Natural killer cell (primary cell): ENCODE results near the gene TBXA2R. TPM values are rescaled to one million over a fixed set of nuclear protein-coding genes. Genes with fewer than 3 reads are reported as not detected.

Experiments used
- ATAC-seq, 3 donors: fragments of 150-1000 bp in 2 of 3; fragments of 200-7000 bp in 1 of 3; cut with Tn5 transposase; 1 replicate in 1 of 3; 2 replicates in 2 of 3; pipeline ENCODE4 v1.10.0; 2021; ENCODE audit warnings: mild to moderate bottlenecking in 2 of 3, moderate library complexity in 2 of 3
- DNase-seq, 2 donors: peaks; one replicate each; pipeline versions ENCODE4 v3.0.0 to v3.0.0-alpha.2; 2013 to 2021; ENCODE audit warnings: mixed read lengths in 1 of 2
- H3K27ac ChIP-seq: one replicate; pipeline ENCODE4 v1.5.1; 2013; ENCODE audit warnings: mild to moderate bottlenecking, low read length
- H3K27me3 ChIP-seq: one replicate; pipeline ENCODE4 v1.6.1; 2013; ENCODE audit warnings: low read length; ENCODE audit not compliant: control insufficient read depth, insufficient read depth
- H3K36me3 ChIP-seq: one replicate; pipeline ENCODE4 v1.6.1; 2013; ENCODE audit warnings: low read length; ENCODE audit not compliant: control insufficient read depth, insufficient read depth
- H3K4me1 ChIP-seq: one replicate; pipeline ENCODE4 v1.6.1; 2013; ENCODE audit warnings: low read length; ENCODE audit not compliant: control insufficient read depth, insufficient read depth
- H3K4me3 ChIP-seq: one replicate; pipeline ENCODE4 v1.5.1; 2013; ENCODE audit warnings: low read length
- H3K9me3 ChIP-seq: one replicate; pipeline ENCODE4 v1.6.1; 2013; ENCODE audit warnings: low read length; ENCODE audit not compliant: control insufficient read depth, insufficient read depth
- H3K27ac Mint-ChIP-seq, 2 donors: one replicate each; pipeline ENCODE4 v1.8.0; 2022; ENCODE audit warnings: mild to moderate bottlenecking in 2 of 2, mixed read lengths in 2 of 2, moderate library complexity in 1 of 2
- H3K27me3 Mint-ChIP-seq, 2 donors: one replicate each; pipeline ENCODE4 v1.8.0; 2022; ENCODE audit warnings: low read depth in 2 of 2, mixed read lengths in 2 of 2
- H3K36me3 Mint-ChIP-seq: one replicate; pipeline ENCODE4 v1.8.0; 2022; ENCODE audit warnings: mixed read lengths
- H3K4me1 Mint-ChIP-seq, 2 donors: one replicate each; pipeline ENCODE4 v1.8.0; 2022; ENCODE audit warnings: mixed read lengths in 2 of 2
- H3K4me3 Mint-ChIP-seq: one replicate; pipeline ENCODE4 v1.8.0; 2022; ENCODE audit warnings: mild to moderate bottlenecking, moderate library complexity, mixed read lengths
- H3K9me3 Mint-ChIP-seq, 2 donors: one replicate each; pipeline ENCODE4 v1.8.0; 2022; ENCODE audit warnings: mixed read lengths in 2 of 2
- WGBS: methylation state at CpG from one replicate; pipeline ENCODE4 v1.1.7; 2013; ENCODE audit warnings: missing lambda C conversion rate; ENCODE audit not compliant: insufficient coverage; 5-methylcytosine and 5-hydroxymethylcytosine counted together
- intact Hi-C: fragments of 100-400 bp; cut with micrococcal nuclease; formaldehyde crosslinking; loops from one replicate; pipeline ENCODE4 v1.14.2; 2022
- total RNA-seq, 4 donors: library from RNA; stranded (reverse); fragments of 120-200 nt in 1 of 4; gene quantifications; one replicate each; pipeline versions ENCODE4 v1.2.3 to v1.2.4, GENCODE V29; 2013 to 2022
- TF ChIP-seq, protein P1 (sequence below): fragments of 200-600 bp; IDR thresholded peaks from one replicate; pipeline ENCODE4 v1.8.0; 2022; ENCODE audit warnings: antibody characterized with exemption

TBXA2R gene
- total RNA-seq, 3 donors from 2014 or later (not counting 1 experiment from before 2014, with no cell fraction given), result 1.4 to 2.1 (median 2.1) TPM

DNA sequence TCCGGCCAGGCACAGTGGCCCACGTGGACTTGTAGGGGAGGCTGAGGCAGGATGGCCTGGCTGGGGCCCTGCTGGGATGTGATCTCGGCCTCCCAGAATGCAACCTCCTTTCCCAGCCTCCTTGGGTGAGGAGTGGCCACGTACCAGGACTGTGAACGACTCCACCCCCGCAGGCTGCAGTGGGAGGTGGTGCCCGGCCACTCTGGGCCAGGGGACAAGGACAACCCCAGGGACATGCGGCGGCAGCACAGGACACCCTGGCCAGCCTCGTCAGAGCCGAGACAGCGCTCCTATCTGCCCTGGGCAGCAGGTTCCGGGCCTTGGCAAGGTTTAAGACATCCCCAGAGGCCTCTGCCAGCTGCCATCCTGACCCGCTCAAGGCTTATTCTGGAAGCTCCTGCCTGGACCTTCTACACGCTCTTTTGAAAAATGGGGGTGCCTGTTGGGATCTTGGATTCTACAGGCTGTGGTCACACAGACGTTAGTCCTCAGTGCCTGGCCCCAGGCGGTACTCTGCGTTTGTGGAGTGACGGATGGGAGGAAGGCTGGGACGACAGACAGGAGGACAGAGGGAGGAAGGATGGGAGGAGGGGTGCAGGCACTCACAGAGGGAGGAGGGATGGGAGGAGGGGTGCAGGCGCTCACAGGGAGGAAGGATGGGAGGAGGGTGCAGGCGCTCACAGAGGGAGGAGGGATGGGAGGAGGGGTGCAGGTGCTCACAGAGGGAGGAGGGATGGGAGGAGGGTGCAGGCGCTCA, 39.8 kb upstream of the TBXA2R start:
- Histone ChIP-seq H3K36me3 (peaks cover 15% of the 10 kb centered on the region), H3K27me3 (no peaks in the 10 kb centered on the region), H3K4me1 (no peaks in the 10 kb centered on the region), H3K27ac (no peak overlapping the region), H3K9me3 (no peaks in the 10 kb centered on the region), H3K4me3 (no peak overlapping the region)
- no peak overlapping the region for H3K27ac Mint-ChIP-seq
- no peak for DNase-seq
- 96% methylated on average over 23 of the region's 23 CpGs for WGBS
- intact Hi-C loops, result no loop called here
- no peaks in the 10 kb centered on the region for H3K4me1 Mint-ChIP-seq
- no peaks in the 10 kb centered on the region for H3K9me3 Mint-ChIP-seq
- TF ChIP-seq, protein P1, sequence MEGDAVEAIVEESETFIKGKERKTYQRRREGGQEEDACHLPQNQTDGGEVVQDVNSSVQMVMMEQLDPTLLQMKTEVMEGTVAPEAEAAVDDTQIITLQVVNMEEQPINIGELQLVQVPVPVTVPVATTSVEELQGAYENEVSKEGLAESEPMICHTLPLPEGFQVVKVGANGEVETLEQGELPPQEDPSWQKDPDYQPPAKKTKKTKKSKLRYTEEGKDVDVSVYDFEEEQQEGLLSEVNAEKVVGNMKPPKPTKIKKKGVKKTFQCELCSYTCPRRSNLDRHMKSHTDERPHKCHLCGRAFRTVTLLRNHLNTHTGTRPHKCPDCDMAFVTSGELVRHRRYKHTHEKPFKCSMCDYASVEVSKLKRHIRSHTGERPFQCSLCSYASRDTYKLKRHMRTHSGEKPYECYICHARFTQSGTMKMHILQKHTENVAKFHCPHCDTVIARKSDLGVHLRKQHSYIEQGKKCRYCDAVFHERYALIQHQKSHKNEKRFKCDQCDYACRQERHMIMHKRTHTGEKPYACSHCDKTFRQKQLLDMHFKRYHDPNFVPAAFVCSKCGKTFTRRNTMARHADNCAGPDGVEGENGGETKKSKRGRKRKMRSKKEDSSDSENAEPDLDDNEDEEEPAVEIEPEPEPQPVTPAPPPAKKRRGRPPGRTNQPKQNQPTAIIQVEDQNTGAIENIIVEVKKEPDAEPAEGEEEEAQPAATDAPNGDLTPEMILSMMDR, result no peak
- ATAC-seq, result no peak
- no peaks in the 10 kb centered on the region for H3K27me3 Mint-ChIP-seq
- H3K4me3 Mint-ChIP-seq, result no peak overlapping the region
- no peaks in the 10 kb centered on the region for H3K36me3 Mint-ChIP-seq

DNA sequence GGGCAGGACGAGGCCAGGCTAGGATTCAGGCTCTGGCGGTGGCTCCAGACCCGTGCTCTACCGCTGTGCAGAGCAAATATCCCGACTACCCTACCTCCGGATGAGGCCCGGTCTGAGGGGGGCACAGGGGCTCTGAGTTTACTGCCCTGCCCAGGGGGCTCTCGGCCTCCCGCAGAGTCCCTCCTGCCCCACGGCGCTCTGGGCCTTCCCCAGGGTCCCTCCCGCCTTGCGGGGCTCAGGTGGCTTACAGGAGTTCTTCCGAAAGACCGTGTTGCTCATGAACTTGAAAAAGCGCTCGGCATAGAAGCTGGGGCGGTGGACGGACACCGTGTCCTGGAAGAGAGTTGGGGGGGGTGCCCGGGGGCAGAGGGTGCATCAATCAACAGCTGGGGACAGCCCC, 39.1 kb upstream of the TBXA2R start:
- H3K36me3 ChIP-seq, result peaks cover 10% of the 10 kb centered on the region
- Mint-ChIP-seq H3K27ac (no peak overlapping the region), H3K4me3 (no peak overlapping the region), H3K36me3 (no peaks in the 10 kb centered on the region), H3K27me3 (no peaks in the 10 kb centered on the region), H3K4me1 (no peaks in the 10 kb centered on the region), H3K9me3 (no peaks in the 10 kb centered on the region)
- H3K27ac ChIP-seq, result no peak overlapping the region
- TF ChIP-seq, protein P1, result no peak
- no peak overlapping the region for H3K4me3 ChIP-seq
- no peaks in the 10 kb centered on the region for H3K4me1 ChIP-seq
- H3K27me3 ChIP-seq, result no peaks in the 10 kb centered on the region
- 95% methylated on average over 21 of the region's 21 CpGs for WGBS
- no peak for DNase-seq
- no peak for ATAC-seq
- intact Hi-C loops, result no loop called here
- H3K9me3 ChIP-seq, result no peaks in the 10 kb centered on the region

GRCh38 chr19:3645067-3645396, 38.4 kb upstream of the TBXA2R start:
- no peak for ATAC-seq
- no peak for DNase-seq
- H3K4me3 ChIP-seq, result no peak overlapping the region
- Mint-ChIP-seq H3K4me1 (no peaks in the 10 kb centered on the region), H3K36me3 (no peaks in the 10 kb centered on the region), H3K4me3 (no peak overlapping the region), H3K9me3 (no peaks in the 10 kb centered on the region), H3K27ac (no peak overlapping the region), H3K27me3 (no peaks in the 10 kb centered on the region)
- intact Hi-C loops, result no loop called here
- no peaks in the 10 kb centered on the region for H3K4me1 ChIP-seq
- no peaks in the 10 kb centered on the region for H3K9me3 ChIP-seq
- no peak overlapping the region for H3K27ac ChIP-seq
- 91% methylated on average over 11 of the region's 11 CpGs for WGBS
- peaks cover 10% of the 10 kb centered on the region for H3K36me3 ChIP-seq
- no peaks in the 10 kb centered on the region for H3K27me3 ChIP-seq
- TF ChIP-seq, protein P1, result no peak
